ENCODE results near the gene RNF14.

- TF ChIP-seq EZH2 (IDR thresholded peaks at IDR 0.05; ENCODE audit: low read depth, low read length, severe bottlenecking) (no peak), BCL11A (IDR thresholded peaks at IDR 0.05; ENCODE audit: low read depth in 2 of 2, low read length in 2 of 2) (no peak), NRF1 (IDR thresholded peaks at IDR 0.05; ENCODE audit: low read depth, low read length) (no peak), POU5F1 (IDR thresholded peaks at IDR 0.05; ENCODE audit: low read depth, low read length) (no peak), TCF12 (IDR thresholded peaks at IDR 0.05; ENCODE audit: low read depth, low read length) (no peak), USF2 (IDR thresholded peaks at IDR 0.05; ENCODE audit: low read length) (no peak), KDM1A (IDR thresholded peaks at IDR 0.05; ENCODE audit: borderline replicate concordance, low read length) (no peak), EP300 (IDR thresholded peaks at IDR 0.05; ENCODE audit: borderline replicate concordance in 1 of 2, low read depth in 2 of 2, low read length in 2 of 2) (no peak), POLR2A (IDR thresholded peaks at IDR 0.05; ENCODE audit: control extremely low read depth in 1 of 2, low read depth in 2 of 2, low read length in 2 of 2) (no peak)
- TF ChIP-seq, protein P1, sequence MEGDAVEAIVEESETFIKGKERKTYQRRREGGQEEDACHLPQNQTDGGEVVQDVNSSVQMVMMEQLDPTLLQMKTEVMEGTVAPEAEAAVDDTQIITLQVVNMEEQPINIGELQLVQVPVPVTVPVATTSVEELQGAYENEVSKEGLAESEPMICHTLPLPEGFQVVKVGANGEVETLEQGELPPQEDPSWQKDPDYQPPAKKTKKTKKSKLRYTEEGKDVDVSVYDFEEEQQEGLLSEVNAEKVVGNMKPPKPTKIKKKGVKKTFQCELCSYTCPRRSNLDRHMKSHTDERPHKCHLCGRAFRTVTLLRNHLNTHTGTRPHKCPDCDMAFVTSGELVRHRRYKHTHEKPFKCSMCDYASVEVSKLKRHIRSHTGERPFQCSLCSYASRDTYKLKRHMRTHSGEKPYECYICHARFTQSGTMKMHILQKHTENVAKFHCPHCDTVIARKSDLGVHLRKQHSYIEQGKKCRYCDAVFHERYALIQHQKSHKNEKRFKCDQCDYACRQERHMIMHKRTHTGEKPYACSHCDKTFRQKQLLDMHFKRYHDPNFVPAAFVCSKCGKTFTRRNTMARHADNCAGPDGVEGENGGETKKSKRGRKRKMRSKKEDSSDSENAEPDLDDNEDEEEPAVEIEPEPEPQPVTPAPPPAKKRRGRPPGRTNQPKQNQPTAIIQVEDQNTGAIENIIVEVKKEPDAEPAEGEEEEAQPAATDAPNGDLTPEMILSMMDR (IDR thresholded peaks at IDR 0.05; ENCODE audit: control extremely low read depth in 1 of 3, insufficient read depth in 1 of 3, low read depth in 1 of 3, low read length in 3 of 3), result no peak
- TF ChIP-seq, protein P2, sequence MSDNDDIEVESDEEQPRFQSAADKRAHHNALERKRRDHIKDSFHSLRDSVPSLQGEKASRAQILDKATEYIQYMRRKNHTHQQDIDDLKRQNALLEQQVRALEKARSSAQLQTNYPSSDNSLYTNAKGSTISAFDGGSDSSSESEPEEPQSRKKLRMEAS (IDR thresholded peaks at IDR 0.05), result no peak
These were observed 33.4 kb upstream of the RNF14 start for GRCh38 chr5:141935538-141935937.

All from H1 (cell line).